Panc1 (cell line): ENCODE data around the gene CFHR4. TPM values are rescaled to one million over a fixed set of nuclear protein-coding genes. Genes with fewer than 3 reads are reported as not detected.
"Not testable (repeated sequence)": the region's sequence is repeated elsewhere in the genome, so short reads cannot be mapped to it uniquely, and the experiment has no call there.

Experiments
- ATAC-seq: fragments of 200-7000 bp; cut with Tn5 transposase; 2 replicates; pipeline ENCODE4 v1.9.1; 2020; ENCODE audit warnings: mild to moderate bottlenecking, moderate library complexity
- Bru-seq: library from RNA; stranded (reverse); fragments of 400-500 nt; gene quantifications from one replicate; lab custom pipeline; 2021; lab: Mats Ljungman, UMichigan
- BruChase-seq, 2 experiments: library from RNA; stranded (reverse); fragments of 400-500 nt; gene quantifications; one replicate each; lab custom pipeline; 2021; lab: Mats Ljungman, UMichigan
- BruUV-seq: library from RNA; stranded (reverse); fragments of 400-500 nt; replicated peaks from 2 replicates; lab custom pipeline; 2021; lab: Mats Ljungman, UMichigan
- CTCF ChIA-PET: fragments of 300-600 bp; sonication (Branson Sonifier 250); formaldehyde crosslinking; loops from one replicate; lab custom pipeline; 2022; ENCODE audit warnings: antibody characterized with exemption; lab: Charles Lee
- POLR2A ChIA-PET: fragments of 300-600 bp; sonication (Branson Sonifier 250); formaldehyde crosslinking; loops from one replicate; lab custom pipeline; 2022; ENCODE audit warnings: antibody characterized with exemption; lab: Charles Lee
- DNase-seq: peaks from one replicate; pipeline ENCODE4 v3.0.0-alpha.2; 2010; ENCODE audit warnings: low read depth, low spot score
- H3K27ac ChIP-seq: 2 replicates; pipeline ENCODE4 v1.5.1; 2011; ENCODE audit warnings: mild to moderate bottlenecking, low read length, inconsistent platforms
- H3K27me3 ChIP-seq: fragments of 200-500 bp; sonication (Bioruptor generic); 2 replicates; pipeline ENCODE4 v1.6.0; 2014; ENCODE audit warnings: low read length, inconsistent platforms; ENCODE audit not compliant: control insufficient read depth, insufficient read depth
- H3K36me3 ChIP-seq: fragments of 200-500 bp; sonication (Bioruptor generic); 2 replicates; pipeline ENCODE4 v1.5.1; 2014; ENCODE audit warnings: inconsistent platforms, mild to moderate bottlenecking, low read length, moderate library complexity; ENCODE audit not compliant: control insufficient read depth, insufficient read depth
- H3K4me1 ChIP-seq: 2 replicates; pipeline ENCODE4 v1.5.1; 2011; ENCODE audit warnings: inconsistent platforms, mild to moderate bottlenecking, low read length, moderate library complexity; ENCODE audit not compliant: control insufficient read depth, insufficient read depth
- H3K4me3 ChIP-seq, 2 experiments: 2 replicates each; pipeline ENCODE4 v1.5.1; 2011 to 2012; ENCODE audit warnings: low read depth in 2 of 2, low read length in 2 of 2, mild to moderate bottlenecking in 2 of 2, inconsistent platforms in 1 of 2, moderate library complexity in 1 of 2
- H3K9me3 ChIP-seq: fragments of 200-500 bp; sonication (Bioruptor generic); 2 replicates; pipeline ENCODE4 v1.5.1; 2014; ENCODE audit warnings: low read depth, mild to moderate bottlenecking, inconsistent platforms, low read length, moderate library complexity; ENCODE audit not compliant: control insufficient read depth, insufficient read depth
- CTCF ChIP-seq: fragments of 450-650 bp; IDR thresholded peaks from 2 replicates; pipeline ENCODE4 v1.5.1; 2017; ENCODE audit warnings: mild to moderate bottlenecking
- POLR2AphosphoS5 ChIP-seq: IDR thresholded peaks from 2 replicates; pipeline ENCODE4 v1.6.1; 2012; ENCODE audit warnings: mild to moderate bottlenecking, low read depth, low read length, moderate library complexity
- REST ChIP-seq, 2 experiments: IDR thresholded peaks; 2 replicates each; pipeline ENCODE4 v1.6.1; 2011 to 2012; ENCODE audit warnings: low read depth in 2 of 2, control low read depth in 1 of 2, low read length in 1 of 2, mild to moderate bottlenecking in 1 of 2, moderate library complexity in 1 of 2; ENCODE audit not compliant: insufficient read depth in 1 of 2
- SIN3A ChIP-seq: IDR thresholded peaks from 2 replicates; pipeline ENCODE4 v1.6.1; 2012; ENCODE audit warnings: low read depth, mild to moderate bottlenecking, low read length, moderate library complexity, borderline replicate concordance; ENCODE audit not compliant: insufficient read depth
- TCF7L2 ChIP-seq: IDR thresholded peaks from 2 replicates; pipeline ENCODE4 v1.6.1; 2011; ENCODE audit warnings: mild to moderate bottlenecking, low read depth, low read length, inconsistent platforms
- in situ Hi-C: cut with HindIII; loops from 2 replicates; pipeline ENCODE4 v1.10.0; 2016; ENCODE audit warnings: low sequenced_read_pairs, low pct_unique_long_range_greater_than_20kb
- intact Hi-C: fragments of 100-400 bp; cut with micrococcal nuclease; formaldehyde crosslinking; loops from one replicate; pipeline ENCODE4 v1.10.0; 2022; ENCODE audit not compliant: unreplicated experiment
- long read RNA-seq: library from polyadenylated mRNA; unstranded; transcript quantifications from one replicate; pipeline ENCODE4 v2.0.0, GENCODE V29; 2021; ENCODE audit not compliant: unreplicated experiment
- polyA plus RNA-seq: library from polyadenylated mRNA; unstranded; fragments of >200 nt; gene quantifications from one replicate; pipeline ENCODE4 v1.2.1, GENCODE V29; 2012; ENCODE audit warnings: missing spikeins; ENCODE audit not compliant: insufficient read length
- total RNA-seq: library from RNA; stranded (reverse); gene quantifications from one replicate; pipeline ENCODE4 v1.2.1, GENCODE V29; 2021; ENCODE audit not compliant: unreplicated experiment

The CFHR4 gene
- total RNA-seq = not detected
- not detected for polyA plus RNA-seq
- Bru-seq, nascent RNA = not detected
- BruChase-seq, experiment 1, labeled RNA remaining after a 2-hour chase = not detected
- not detected for BruChase-seq, experiment 2, labeled RNA remaining after a 6-hour chase
- long read RNA-seq = 0 reads

GRCh38 chr1:196887515-196888239, at the start of gene CFHR4:
Gene CFHR4 (plus strand): TSS chr1:196888052. CDS start chr1:196888151, 99 bp downstream.
- Histone ChIP-seq H3K36me3 (no peaks in the 10 kb centered on the region), H3K27ac (no peak within 1 kb of the TSS), H3K9me3 (peaks cover 3% of the 10 kb centered on the region; the same call in 1 of the 2 replicates), H3K4me3 (no peak within 1 kb of the TSS), H3K4me1 (no peaks in the 10 kb centered on the region), H3K27me3 (no peaks in the 10 kb centered on the region)
- intact Hi-C loops = no loop called here
- in situ Hi-C loops = no loop called here
- no TSS peak for BruUV-seq
- no peak for TF ChIP-seq TCF7L2
- TF ChIP-seq POLR2AphosphoS5 = no peak
- TF ChIP-seq REST (IDR thresholded peaks at IDR 0.05; ENCODE audit: insufficient read depth in 1 of 2, low read depth in 2 of 2, low read length in 1 of 2) = no peak
- no peak for TF ChIP-seq SIN3A
- no peak for TF ChIP-seq CTCF
- DNase-seq (no peak), ATAC-seq (no peak)
- ChIA-PET CTCF (no interaction called here), POLR2A (no interaction called here)

- ATAC-seq, H3K4me1 ChIP-seq, CTCF ChIA-PET: not testable (repeated sequence)
Observed at GRCh38 chr1:196849613-196850492, 38.0 kb upstream of the CFHR4 start.

More at GRCh38 chr1:196849613-196850492, 38.0 kb upstream of the CFHR4 start:
- intact Hi-C loops, H3K27ac ChIP-seq, H3K9me3 ChIP-seq, H3K27me3 ChIP-seq, POLR2A ChIA-PET, in situ Hi-C loops, BruUV-seq, DNase-seq, H3K36me3 ChIP-seq, H3K4me3 ChIP-seq: not testable (repeated sequence)
